22Rv1 (cell line): ENCODE data around the gene ADCY10.

Experiments used
- CTCF ChIP-seq: fragments of 450-650 bp; IDR thresholded peaks from 2 replicates; pipeline ENCODE4 v1.5.1; 2017; ENCODE audit warnings: mild to moderate bottlenecking
- ZFX ChIP-seq: fragments of 450-650 bp; IDR thresholded peaks from 2 replicates; pipeline ENCODE4 v1.6.1; 2017; ENCODE audit warnings: antibody characterized with exemption, borderline replicate concordance

GRCh38 chr1:167791281-167792187 lies 122.4 kb downstream of the ADCY10 start:
- TF ChIP-seq CTCF (no peak), ZFX (no peak)
